Activated naive CD4-positive, alpha-beta T cell treated with anti-CD3 and anti-CD28 coated beads, Interleukin-2, amount 50 U/mL, for 24 hours (primary cell): ENCODE data around the gene NEK9.
"Not testable (repeated sequence)": the region's sequence is repeated elsewhere in the genome, so short reads cannot be mapped to it uniquely, and the experiment has no call there.

Experiments
- H3K27ac Mint-ChIP-seq: one replicate; pipeline ENCODE4 v1.8.0; 2021; ENCODE audit warnings: mild to moderate bottlenecking, mixed read lengths
- H3K27me3 Mint-ChIP-seq: one replicate; pipeline ENCODE4 v1.8.0; 2021; ENCODE audit warnings: mixed read lengths
- H3K36me3 Mint-ChIP-seq: one replicate; pipeline ENCODE4 v1.8.0; 2021; ENCODE audit warnings: mixed read lengths
- H3K4me1 Mint-ChIP-seq: one replicate; pipeline ENCODE4 v1.8.0; 2021; ENCODE audit warnings: mixed read lengths
- H3K4me3 Mint-ChIP-seq: one replicate; pipeline ENCODE4 v1.8.0; 2021; ENCODE audit warnings: mild to moderate bottlenecking, mixed read lengths
- H3K9me3 Mint-ChIP-seq: one replicate; pipeline ENCODE4 v1.8.0; 2021; ENCODE audit warnings: mixed read lengths

NEK9 gene

DNA sequence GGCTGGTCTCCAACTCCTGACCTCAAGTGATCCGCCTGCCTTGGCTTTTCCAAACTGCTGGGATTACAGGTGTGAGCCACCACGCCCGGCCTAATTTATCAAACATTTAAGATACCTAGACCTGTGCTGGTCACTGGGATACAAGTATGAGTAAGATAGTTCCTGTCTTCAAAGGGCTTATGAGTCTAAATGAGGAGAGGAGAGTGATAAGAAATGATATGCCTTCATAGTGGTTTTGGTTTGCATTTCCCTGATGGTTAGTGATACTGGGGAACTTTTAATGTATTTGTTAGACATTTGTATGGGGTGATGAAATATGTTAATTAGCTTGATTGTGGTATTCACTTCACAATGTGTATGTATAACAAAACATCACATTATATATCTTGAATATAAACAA lies 28.3 kb upstream of the NEK9 start:
- Mint-ChIP-seq H3K4me1 (peaks cover 58% of the 10 kb centered on the region), H3K27me3 (no peaks in the 10 kb centered on the region), H3K27ac (no peak overlapping the region), H3K36me3 (peaks cover 4% of the 10 kb centered on the region), H3K4me3 (no peak overlapping the region), H3K9me3 (no peaks in the 10 kb centered on the region)

DNA sequence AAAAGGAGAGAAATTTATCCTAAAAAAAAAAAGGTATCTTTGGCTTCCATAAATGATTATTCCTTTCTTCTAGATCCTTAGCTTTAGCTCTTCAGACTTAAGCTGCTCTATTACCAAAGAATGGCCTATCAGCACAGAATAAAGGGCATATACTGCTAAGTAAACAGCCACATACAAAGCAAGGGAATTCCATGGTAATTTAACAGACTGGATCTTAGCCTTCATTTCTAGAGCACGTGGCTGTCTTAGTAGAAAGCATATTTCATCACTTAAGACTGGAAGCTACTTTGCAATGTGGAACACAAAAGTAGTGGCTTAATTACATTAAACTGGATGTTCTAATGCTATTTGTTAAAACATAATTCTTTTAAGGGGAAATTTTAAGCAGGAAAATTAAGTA lies 26.4 kb upstream of the NEK9 start:
- Mint-ChIP-seq H3K36me3 (peaks cover 5% of the 10 kb centered on the region), H3K4me3 (no peak overlapping the region)

DNA sequence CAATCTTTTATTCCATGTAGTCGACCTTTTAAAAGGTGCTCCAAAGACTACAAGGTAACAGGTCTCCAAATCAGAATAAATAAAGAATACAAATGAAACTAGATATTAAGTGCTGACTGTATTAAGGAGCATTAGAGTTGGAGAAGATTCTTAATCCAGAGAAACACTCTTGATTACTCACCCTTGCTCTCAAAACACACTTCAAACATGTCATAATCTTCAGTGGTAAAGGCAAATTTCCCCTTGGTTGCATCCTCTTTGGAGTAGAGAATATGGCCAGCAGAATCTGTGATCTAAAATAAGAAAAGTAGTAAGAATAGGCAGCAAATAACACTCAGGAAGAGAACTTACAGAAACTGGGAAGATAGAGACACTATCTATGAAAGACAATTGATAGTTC lies 25.0 kb upstream of the NEK9 start:
- no peaks in the 10 kb centered on the region for H3K9me3 Mint-ChIP-seq
- peaks cover 6% of the 10 kb centered on the region for H3K36me3 Mint-ChIP-seq
- no peak overlapping the region for H3K4me3 Mint-ChIP-seq
- peak overlapping the region; percentile 41 for H3K27ac Mint-ChIP-seq
- no peaks in the 10 kb centered on the region for H3K27me3 Mint-ChIP-seq
- H3K4me1 Mint-ChIP-seq, result peaks cover 57% of the 10 kb centered on the region

More for the DNA sequence above, 26.4 kb upstream of the NEK9 start:
- Mint-ChIP-seq H3K9me3 (no peaks in the 10 kb centered on the region), H3K27ac (no peak overlapping the region), H3K4me1 (peaks cover 52% of the 10 kb centered on the region), H3K27me3 (no peaks in the 10 kb centered on the region)

DNA sequence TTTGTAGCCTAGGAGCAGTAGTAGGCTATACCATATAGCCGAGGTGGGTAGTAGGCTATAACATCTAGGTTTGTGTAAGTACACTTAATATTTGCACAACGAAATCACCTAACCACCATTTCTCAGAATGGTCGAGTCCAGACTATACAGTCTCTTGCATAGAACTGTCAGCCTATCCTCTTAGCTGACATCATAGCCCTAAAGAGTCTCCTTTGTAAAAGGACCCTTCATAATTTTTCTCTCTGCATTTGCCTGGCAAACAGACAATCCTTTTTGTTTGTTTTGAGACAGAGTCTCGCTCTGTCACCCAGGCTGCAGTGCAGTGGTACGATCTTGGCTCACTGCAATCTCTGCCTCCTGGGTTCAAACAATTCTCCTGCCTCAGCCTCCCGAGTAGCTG lies 23.8 kb upstream of the NEK9 start:
- H3K9me3 Mint-ChIP-seq, H3K27ac Mint-ChIP-seq, H3K36me3 Mint-ChIP-seq, H3K4me3 Mint-ChIP-seq, H3K27me3 Mint-ChIP-seq: not testable (repeated sequence)
- H3K4me1 Mint-ChIP-seq, result peaks cover 57% of the 10 kb centered on the region

DNA sequence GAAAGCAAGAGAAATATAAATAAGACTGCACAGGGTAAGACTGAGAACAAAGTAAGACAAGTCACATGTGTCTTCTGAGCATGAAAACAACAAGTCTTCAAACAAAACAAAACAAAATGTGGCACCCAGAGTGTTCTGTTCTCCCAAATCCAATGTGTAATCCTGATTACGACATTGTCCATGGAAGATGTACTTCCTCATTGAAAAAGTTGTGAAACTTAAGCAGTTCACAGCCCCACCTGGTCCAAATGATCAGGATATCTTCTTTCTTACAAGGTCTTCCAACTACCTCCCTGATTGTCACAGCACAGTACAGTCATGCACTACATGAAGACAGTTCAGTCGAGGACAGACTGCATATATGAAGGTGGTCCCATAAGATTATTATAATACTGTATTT lies 23.3 kb upstream of the NEK9 start:
- Mint-ChIP-seq H3K9me3 (no peaks in the 10 kb centered on the region), H3K36me3 (peaks cover 6% of the 10 kb centered on the region), H3K27ac (no peak overlapping the region), H3K4me3 (no peak overlapping the region), H3K4me1 (peaks cover 56% of the 10 kb centered on the region), H3K27me3 (no peaks in the 10 kb centered on the region)

DNA sequence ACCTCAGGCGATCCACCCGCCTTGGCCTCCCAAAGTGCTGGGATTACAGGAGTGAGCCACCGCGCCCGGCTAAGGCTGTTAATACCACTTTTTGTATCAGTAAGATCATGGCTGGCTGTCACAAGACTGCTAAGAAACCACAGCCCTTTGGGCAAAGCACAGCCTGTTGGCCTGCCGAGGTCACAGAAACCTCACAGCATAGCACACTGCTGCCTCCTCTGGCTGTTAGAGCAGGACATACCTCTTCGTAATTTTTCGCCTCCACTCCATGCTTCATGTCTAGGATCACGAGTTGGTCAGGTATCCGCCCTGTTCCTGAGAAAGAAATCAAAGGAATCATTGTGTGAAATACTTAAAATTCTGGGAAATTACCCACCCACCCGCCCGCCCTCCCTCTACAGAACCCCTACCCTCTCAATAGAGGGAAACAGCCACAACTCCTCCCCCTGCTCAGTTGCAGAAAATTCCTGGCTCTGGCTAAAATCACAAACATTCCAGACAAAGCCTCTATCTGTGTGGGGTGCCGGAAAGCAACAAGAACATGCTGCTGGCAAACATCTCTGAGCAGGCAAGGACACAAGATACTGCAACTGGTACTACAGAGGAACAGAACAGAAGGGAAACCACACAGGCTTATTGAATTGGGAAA lies 20.7 kb upstream of the NEK9 start:
- no peak overlapping the region for H3K4me3 Mint-ChIP-seq
- H3K27me3 Mint-ChIP-seq, result no peaks in the 10 kb centered on the region
- peak overlapping the region; percentile 59 for H3K27ac Mint-ChIP-seq
- H3K4me1 Mint-ChIP-seq, result peaks cover 68% of the 10 kb centered on the region
- H3K36me3 Mint-ChIP-seq, result peaks cover 9% of the 10 kb centered on the region
- no peaks in the 10 kb centered on the region for H3K9me3 Mint-ChIP-seq

DNA sequence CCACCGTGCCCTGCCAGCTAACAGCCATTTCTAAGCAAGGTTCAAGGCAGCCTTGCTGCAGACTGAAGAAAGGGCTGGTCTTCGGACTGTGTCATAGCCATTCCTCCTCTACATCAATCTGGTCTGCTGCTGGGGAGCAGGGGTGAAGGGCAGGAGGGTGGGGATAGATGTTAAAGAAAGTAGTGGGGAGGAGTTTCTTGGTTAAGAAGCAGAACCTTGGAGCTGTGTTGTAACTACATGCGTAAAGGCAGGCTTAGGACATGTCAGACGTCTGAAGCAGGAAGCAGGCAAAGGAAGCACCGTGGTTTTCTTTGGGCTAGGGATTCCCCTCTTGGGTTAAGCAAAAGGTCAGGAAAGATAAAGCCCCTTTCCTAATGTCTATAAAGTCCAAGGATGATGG lies 18.1 kb upstream of the NEK9 start:
- H3K4me3 Mint-ChIP-seq, result no peak overlapping the region

DNA sequence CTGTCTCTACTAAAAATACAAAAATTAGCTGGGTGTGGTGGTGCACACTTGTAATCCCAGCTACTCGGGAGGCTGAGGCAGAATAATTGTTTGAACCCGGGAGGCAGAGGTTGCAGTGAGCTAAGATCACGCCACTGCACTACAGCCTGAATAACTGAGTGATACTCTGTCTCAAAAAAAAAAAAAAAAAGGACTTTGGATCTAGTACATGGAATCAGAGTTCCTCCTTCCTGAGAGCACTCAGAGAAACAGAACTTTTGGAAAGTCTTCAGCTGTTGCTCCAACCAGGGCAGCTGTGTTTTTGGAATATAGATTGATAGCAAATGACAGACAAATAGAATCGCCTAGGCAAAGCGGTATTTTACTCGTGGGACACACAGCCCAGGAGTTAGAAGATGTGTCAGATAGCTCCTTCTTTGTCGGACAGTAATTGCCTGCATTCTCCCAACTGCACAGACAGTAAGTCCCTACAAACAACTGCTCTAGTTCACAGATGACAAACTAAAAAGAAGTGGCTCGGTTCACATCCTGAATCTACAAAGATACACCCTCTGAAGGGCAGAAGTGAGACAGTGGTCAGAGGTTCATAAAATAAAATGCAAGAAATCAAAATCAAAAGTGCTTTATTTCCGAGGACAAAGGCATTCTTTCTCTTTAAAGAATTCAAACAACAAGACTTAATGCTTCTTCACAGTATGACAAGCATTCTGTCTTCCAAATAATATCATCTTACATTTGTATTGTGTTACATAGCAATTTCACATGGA lies 17.1 kb upstream of the NEK9 start:
- Mint-ChIP-seq H3K36me3 (peaks cover 5% of the 10 kb centered on the region), H3K27me3 (no peaks in the 10 kb centered on the region), H3K9me3 (no peaks in the 10 kb centered on the region), H3K4me3 (no peak overlapping the region), H3K27ac (no peak overlapping the region), H3K4me1 (peaks cover 78% of the 10 kb centered on the region)

More for the DNA sequence above, 18.1 kb upstream of the NEK9 start:
- H3K9me3 Mint-ChIP-seq, result no peaks in the 10 kb centered on the region
- no peaks in the 10 kb centered on the region for H3K27me3 Mint-ChIP-seq
- H3K4me1 Mint-ChIP-seq, result peaks cover 73% of the 10 kb centered on the region
- peaks cover 5% of the 10 kb centered on the region for H3K36me3 Mint-ChIP-seq
- peak overlapping the region; percentile 73 for H3K27ac Mint-ChIP-seq

DNA sequence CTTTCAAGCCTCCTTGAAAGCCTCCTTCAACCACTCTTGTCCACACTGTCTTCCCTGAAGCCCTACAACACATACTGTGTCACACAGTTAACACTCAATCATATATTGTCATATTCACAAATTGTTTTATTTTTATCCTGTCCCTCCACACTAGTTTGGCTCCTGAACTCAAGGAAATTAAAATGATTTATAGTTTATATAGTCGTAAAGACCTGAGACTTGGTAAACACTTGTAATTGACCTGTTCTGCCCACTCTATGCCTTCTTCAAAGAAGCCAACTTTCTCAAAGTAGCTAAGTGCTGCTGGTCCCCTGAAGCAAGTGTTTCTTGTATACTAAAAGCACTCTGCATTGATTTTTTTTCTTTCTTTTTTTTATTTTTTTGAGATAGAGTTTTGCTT lies 15.6 kb upstream of the NEK9 start:
- H3K4me3 Mint-ChIP-seq, result no peak overlapping the region
- peaks cover 3% of the 10 kb centered on the region for H3K36me3 Mint-ChIP-seq
- no peaks in the 10 kb centered on the region for H3K9me3 Mint-ChIP-seq
- no peaks in the 10 kb centered on the region for H3K27me3 Mint-ChIP-seq
- peaks cover 80% of the 10 kb centered on the region for H3K4me1 Mint-ChIP-seq
- H3K27ac Mint-ChIP-seq, result no peak overlapping the region

DNA sequence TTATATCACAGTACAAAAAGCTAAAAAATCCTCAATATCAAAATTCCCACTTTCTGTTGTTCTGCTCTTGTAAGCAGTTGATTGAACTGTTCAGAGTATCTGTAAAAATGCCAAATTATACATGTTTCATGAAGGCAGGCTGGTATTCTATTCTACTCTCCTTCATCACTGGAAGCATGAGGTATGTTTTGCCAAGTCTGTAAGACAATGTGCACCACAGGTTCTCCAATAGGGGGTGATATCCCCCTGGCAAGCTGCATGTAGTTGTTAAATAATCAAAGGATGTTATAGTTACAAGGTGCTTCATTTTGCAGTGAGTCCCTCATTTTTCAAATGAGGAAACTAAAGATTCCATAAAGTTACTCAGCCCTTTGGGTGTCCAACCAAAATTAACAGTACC lies 15.1 kb upstream of the NEK9 start:
- Mint-ChIP-seq H3K27me3 (no peaks in the 10 kb centered on the region), H3K27ac (no peak overlapping the region), H3K4me1 (peaks cover 76% of the 10 kb centered on the region), H3K36me3 (peaks cover 3% of the 10 kb centered on the region), H3K9me3 (no peaks in the 10 kb centered on the region), H3K4me3 (no peak overlapping the region)

DNA sequence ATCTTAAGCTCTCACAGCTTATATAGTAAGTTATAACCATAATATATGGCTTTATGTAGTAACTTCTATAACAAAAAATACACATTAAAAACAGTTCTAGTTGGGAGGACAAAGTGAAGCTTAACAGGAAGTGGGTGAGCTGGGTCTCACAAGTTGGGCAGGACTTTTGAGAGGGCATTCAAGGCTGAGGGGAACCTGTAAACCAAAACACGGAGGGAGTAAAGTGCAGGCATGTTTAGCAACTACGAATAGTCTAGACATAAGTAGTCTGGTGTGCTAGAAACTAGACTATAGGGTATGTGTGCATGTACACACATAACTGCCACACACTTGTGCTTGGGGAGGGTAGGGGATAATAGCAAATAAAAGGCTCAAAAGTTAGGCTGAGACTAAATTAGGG lies 14.2 kb upstream of the NEK9 start:
- Mint-ChIP-seq H3K4me1 (peaks cover 67% of the 10 kb centered on the region), H3K36me3 (peaks cover 3% of the 10 kb centered on the region), H3K9me3 (no peaks in the 10 kb centered on the region), H3K4me3 (peak overlapping the region; percentile 12), H3K27ac (peak overlapping the region; percentile 87), H3K27me3 (no peaks in the 10 kb centered on the region)

DNA sequence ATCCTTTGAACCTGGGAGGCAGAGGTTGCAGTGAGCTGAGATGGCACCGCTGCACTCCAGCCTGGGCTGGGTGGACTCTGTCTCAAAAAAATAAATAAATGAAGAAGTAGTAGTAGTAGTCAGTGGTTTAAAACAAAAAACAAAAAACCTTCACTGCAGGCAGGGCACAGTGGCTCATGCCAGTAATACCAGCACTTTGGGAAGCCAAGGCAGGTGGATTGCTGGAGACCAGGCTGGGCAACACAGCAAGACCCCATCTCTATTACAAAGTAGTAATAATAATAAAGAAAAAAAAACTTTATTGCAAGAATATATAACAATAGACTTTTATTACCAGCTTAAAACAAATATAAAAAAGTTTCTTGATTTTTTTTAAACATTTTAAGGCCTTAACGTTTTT lies 13.8 kb upstream of the NEK9 start:
- H3K4me1 Mint-ChIP-seq, result peaks cover 65% of the 10 kb centered on the region
- H3K9me3 Mint-ChIP-seq, result no peaks in the 10 kb centered on the region

DNA sequence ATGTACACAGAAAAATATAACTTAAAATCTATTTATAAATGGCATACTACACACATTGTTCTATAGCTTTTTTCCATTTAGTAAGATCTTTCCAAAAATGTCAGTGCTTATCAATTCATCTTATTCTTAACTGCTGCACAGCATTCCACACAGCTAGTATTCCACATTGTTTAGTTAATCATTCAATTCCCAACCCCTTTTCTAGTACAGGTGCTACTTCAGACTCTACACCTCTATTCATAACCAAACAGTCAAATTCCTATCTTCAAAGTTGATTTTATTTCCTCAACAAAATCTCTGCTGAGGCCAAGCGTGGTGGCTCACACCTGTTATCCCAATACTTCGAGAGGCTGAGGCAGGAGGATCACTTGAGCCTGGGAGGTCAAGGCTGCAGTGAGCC lies 12.3 kb upstream of the NEK9 start:
- Mint-ChIP-seq H3K27me3 (no peaks in the 10 kb centered on the region), H3K4me1 (peaks cover 54% of the 10 kb centered on the region), H3K4me3 (peak overlapping the region; percentile 36), H3K36me3 (peaks cover 7% of the 10 kb centered on the region), H3K27ac (peak overlapping the region; percentile 87), H3K9me3 (no peaks in the 10 kb centered on the region)

More for the DNA sequence above, 13.8 kb upstream of the NEK9 start:
- no peak overlapping the region for H3K27ac Mint-ChIP-seq
- peaks cover 6% of the 10 kb centered on the region for H3K36me3 Mint-ChIP-seq
- no peaks in the 10 kb centered on the region for H3K27me3 Mint-ChIP-seq
- H3K4me3 Mint-ChIP-seq, result no peak overlapping the region

DNA sequence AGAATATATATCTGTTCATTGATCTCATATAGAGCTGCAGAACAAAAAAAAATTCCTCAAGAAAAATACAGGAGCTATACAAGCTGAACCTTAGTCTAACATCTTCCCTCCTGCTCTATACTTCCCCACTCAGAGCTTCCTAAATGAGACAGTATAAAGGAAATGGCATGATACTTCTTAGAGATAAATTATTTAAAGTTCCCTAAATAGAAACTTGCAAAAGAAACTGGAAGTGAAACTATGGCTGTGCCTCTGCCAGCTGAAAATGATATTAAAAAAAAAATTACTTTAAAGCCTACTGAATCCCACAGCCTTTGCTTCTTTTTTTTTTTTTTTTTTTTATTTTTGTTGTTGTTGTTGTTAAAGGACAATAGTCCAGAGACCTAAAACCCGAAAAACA lies 11.6 kb upstream of the NEK9 start:
- H3K27ac Mint-ChIP-seq, result peak overlapping the region; percentile 76
- peak overlapping the region; percentile 58 for H3K4me3 Mint-ChIP-seq
- H3K36me3 Mint-ChIP-seq, result peaks cover 11% of the 10 kb centered on the region

DNA sequence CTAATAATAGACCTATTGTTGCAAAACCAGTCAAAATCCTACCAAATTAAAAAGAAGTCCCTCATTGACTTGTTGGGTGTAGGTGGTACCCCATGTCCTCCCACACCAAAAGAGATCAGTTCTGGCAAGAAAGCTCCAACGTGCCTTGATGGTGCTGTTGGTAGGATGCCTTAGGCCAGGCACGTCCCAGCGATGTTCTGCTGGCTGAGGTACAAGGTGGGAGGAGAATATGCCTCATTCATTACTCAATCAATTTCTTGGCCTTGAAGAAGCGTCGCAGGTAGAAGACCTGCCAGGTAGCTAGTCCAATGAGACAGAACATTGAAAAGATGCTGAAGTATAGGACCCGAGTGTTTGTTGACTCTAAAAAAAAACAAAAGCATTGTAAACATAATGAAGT lies 7.8 kb upstream of the NEK9 start:
- H3K36me3 Mint-ChIP-seq, result peaks cover 15% of the 10 kb centered on the region
- H3K27me3 Mint-ChIP-seq, result no peaks in the 10 kb centered on the region
- H3K27ac Mint-ChIP-seq, result peak overlapping the region; percentile 23
- H3K4me3 Mint-ChIP-seq, result no peak overlapping the region
- no peaks in the 10 kb centered on the region for H3K9me3 Mint-ChIP-seq
- H3K4me1 Mint-ChIP-seq, result peaks cover 26% of the 10 kb centered on the region

More for the DNA sequence above, 11.6 kb upstream of the NEK9 start:
- Mint-ChIP-seq H3K4me1 (peaks cover 50% of the 10 kb centered on the region), H3K27me3 (no peaks in the 10 kb centered on the region), H3K9me3 (no peaks in the 10 kb centered on the region)

DNA sequence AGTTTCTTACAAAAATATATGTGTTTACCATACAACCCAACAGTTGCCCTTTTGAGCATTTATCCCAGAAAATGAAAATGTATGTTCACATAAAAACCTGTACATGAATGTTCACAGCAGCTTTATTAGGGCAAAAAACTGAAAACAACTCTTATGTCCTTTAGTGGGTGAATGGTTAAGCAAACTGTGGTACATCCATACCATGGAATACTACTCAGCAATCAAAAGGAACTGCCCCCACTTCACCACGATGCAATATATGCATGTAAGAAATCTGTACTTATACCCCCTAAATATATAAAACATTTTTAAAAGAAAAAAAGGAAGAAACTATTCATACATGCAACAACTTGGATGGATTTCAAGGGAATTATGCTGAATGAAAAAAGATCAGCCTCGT lies 6.7 kb upstream of the NEK9 start:
- Mint-ChIP-seq H3K4me1 (peaks cover 17% of the 10 kb centered on the region), H3K27ac (no peak overlapping the region), H3K27me3 (no peaks in the 10 kb centered on the region), H3K4me3 (no peak overlapping the region), H3K9me3 (no peaks in the 10 kb centered on the region), H3K36me3 (peaks cover 15% of the 10 kb centered on the region)
